ENCODE data around the gene LNPEP.

Gene LNPEP

GRCh38 chr5:96935559-96936430, at the start of gene LNPEP:
LNPEP (plus strand) TSS chr5:96936080; CDS start chr5:96936156, 76 bp downstream.
- in situ Hi-C loops (cut with MboI; ENCODE audit: low sequenced_read_pairs, unreplicated experiment): no loop called here

DNA sequence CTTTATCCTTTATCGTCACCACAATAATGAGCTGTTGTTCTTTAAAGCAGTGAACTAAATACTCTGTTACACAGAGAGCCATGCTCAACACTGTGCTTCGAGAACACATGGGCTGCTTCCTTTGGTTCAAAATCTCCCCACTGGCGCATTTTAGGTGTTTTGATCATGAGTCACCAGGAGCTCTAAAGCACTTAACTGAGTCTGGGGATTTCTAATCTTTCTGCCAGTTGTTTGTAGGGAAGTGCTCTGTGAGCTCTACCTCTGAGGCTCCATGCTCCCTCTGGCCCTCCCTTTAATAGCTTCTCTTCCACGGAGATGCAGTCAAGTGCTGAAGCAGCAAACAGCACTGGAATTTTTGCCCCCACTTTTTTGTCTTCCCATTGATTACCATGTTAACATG, 42.5 kb upstream of the LNPEP start:
- TF ChIP-seq CTCF (IDR thresholded peaks at IDR 0.05; ENCODE audit: borderline replicate concordance, control extremely low read depth, extremely low read depth, insufficient read depth, missing control alignments): no peak

More at GRCh38 chr5:96935559-96936430, at the start of gene LNPEP:
- no peak for TF ChIP-seq CTCF (IDR thresholded peaks at IDR 0.05; ENCODE audit: borderline replicate concordance, control extremely low read depth, extremely low read depth, insufficient read depth, missing control alignments)
- DNase-seq (ENCODE audit: low spot score): peak; percentile 88

GRCh38 chr5:96896276-96896675, 39.6 kb upstream of the LNPEP start:
- no peak for DNase-seq (ENCODE audit: low spot score)
- no peak for TF ChIP-seq CTCF (IDR thresholded peaks at IDR 0.05; ENCODE audit: borderline replicate concordance, control extremely low read depth, extremely low read depth, insufficient read depth, missing control alignments)
- in situ Hi-C loops (cut with MboI; ENCODE audit: low sequenced_read_pairs, unreplicated experiment): no loop called here

More for the DNA sequence above, 42.5 kb upstream of the LNPEP start:
- in situ Hi-C loops (cut with MboI; ENCODE audit: low sequenced_read_pairs, unreplicated experiment): no loop called here
- no peak for DNase-seq (ENCODE audit: low spot score)

GRCh38 chr5:96896806-96897205, 39.1 kb upstream of the LNPEP start:
- peak; percentile 11 for TF ChIP-seq CTCF (IDR thresholded peaks at IDR 0.05; ENCODE audit: borderline replicate concordance, control extremely low read depth, extremely low read depth, insufficient read depth, missing control alignments)
- in situ Hi-C loops (cut with MboI; ENCODE audit: low sequenced_read_pairs, unreplicated experiment): no loop called here

DNA sequence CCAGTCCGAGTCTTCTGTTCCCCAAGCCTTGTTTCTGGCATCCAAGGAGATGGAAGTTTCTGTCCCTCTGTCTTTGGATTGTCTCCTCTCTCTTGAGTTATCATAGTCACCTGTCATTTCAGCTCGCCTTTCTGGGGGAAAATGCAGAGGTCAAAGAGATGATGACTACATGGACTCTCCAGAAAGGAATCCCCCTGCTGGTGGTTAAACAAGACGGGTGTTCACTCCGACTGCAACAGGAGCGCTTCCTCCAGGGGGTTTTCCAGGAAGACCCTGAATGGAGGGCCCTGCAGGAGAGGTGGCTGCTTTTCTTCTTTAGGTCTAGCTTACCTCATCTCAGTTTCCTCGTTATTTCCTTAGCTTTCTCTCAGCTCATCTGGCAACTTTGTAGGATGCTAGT, 34.5 kb upstream of the LNPEP start:
- in situ Hi-C loops (cut with MboI; ENCODE audit: low sequenced_read_pairs, unreplicated experiment): no loop called here
- DNase-seq (ENCODE audit: low spot score): no peak

More at GRCh38 chr5:96896806-96897205, 39.1 kb upstream of the LNPEP start:
- DNase-seq (ENCODE audit: low spot score): peak; percentile 52

GRCh38 chr5:96901841-96902240, 34.0 kb upstream of the LNPEP start:
- no peak for DNase-seq (ENCODE audit: low spot score)
- TF ChIP-seq CTCF (IDR thresholded peaks at IDR 0.05; ENCODE audit: borderline replicate concordance, control extremely low read depth, extremely low read depth, insufficient read depth, missing control alignments): no peak
- in situ Hi-C loops (cut with MboI; ENCODE audit: low sequenced_read_pairs, unreplicated experiment): no loop called here

More for the DNA sequence above, 34.5 kb upstream of the LNPEP start:
- TF ChIP-seq CTCF (IDR thresholded peaks at IDR 0.05; ENCODE audit: borderline replicate concordance, control extremely low read depth, extremely low read depth, insufficient read depth, missing control alignments): no peak

All from GM13976 (cell line).